Choroid plexus epithelial cell (primary cell): Measurements from ENCODE around the gene PM20D2.

Source experiments
- DNase-seq: peaks from one replicate; pipeline ENCODE4 v3.0.0-alpha.2; 2010; ENCODE audit warnings: low read depth
- H3K4me3 ChIP-seq: 2 replicates; pipeline ENCODE4 v1.5.1; 2011; ENCODE audit warnings: low read depth, mild to moderate bottlenecking, control low read depth, low read length, moderate library complexity
- CTCF ChIP-seq: conservative IDR thresholded peaks from 2 replicates; pipeline ENCODE4 v1.5.1; 2011; ENCODE audit warnings: low read depth, mild to moderate bottlenecking, control low read depth, inconsistent platforms, low read length, moderate library complexity

The PM20D2 gene

GRCh38 chr6:89132057-89132456, 13.8 kb upstream of the PM20D2 start:
- H3K4me3 ChIP-seq: no peak overlapping the region
- DNase-seq: no peak
- no peak for TF ChIP-seq CTCF

- no peak for DNase-seq
- H3K4me3 ChIP-seq: no peak overlapping the region
- TF ChIP-seq CTCF: no peak
Observed at GRCh38 chr6:89133981-89134380, 11.9 kb upstream of the PM20D2 start.

- H3K4me3 ChIP-seq: no peak overlapping the region
- no peak for DNase-seq
- no peak for TF ChIP-seq CTCF
Observed at GRCh38 chr6:89134723-89135122, 11.1 kb upstream of the PM20D2 start.

- no peak for TF ChIP-seq CTCF
- no peak for DNase-seq
- H3K4me3 ChIP-seq: no peak overlapping the region
Observed at GRCh38 chr6:89138173-89138572, 7.7 kb upstream of the PM20D2 start.

- TF ChIP-seq CTCF: no peak
- DNase-seq: no peak
- no peak overlapping the region for H3K4me3 ChIP-seq
Observed at GRCh38 chr6:89139509-89140346, 6.1 kb upstream of the PM20D2 start.

GRCh38 chr6:89140347-89141156, 5.3 kb upstream of the PM20D2 start:
- H3K4me3 ChIP-seq: no peak overlapping the region
- TF ChIP-seq CTCF: no peak
- DNase-seq: no peak
